Right lobe of liver (tissue), 4 donors: Measurements from ENCODE around the gene ATP13A3.

Experiments
- CTCF ChIP-seq, 4 donors: fragments of 200-600 bp in 3 of 4; fragments of 450-650 bp in 1 of 4; IDR thresholded peaks; one replicate each; pipeline versions ENCODE4 v1.5.1 to v1.8.0; 2016 to 2022; ENCODE audit warnings: antibody characterized with exemption in 4 of 4, mild to moderate bottlenecking in 2 of 4
- POLR2A ChIP-seq: fragments of 450-650 bp; IDR thresholded peaks from one replicate; pipeline ENCODE4 v1.6.1; 2017; ENCODE audit warnings: antibody characterized with exemption, mild to moderate bottlenecking
- donor health status: DM: no; HTN: no; CAD: no.
- donor health status: DM: no; HTN: no; CAD: no.
- donor health status: DM: no; HTN: yes; CAD: no.

- TF ChIP-seq CTCF (IDR thresholded peaks at IDR 0.05) (no peak), POLR2A (no peak)
Observed at GRCh38 chr3:194396539-194396858, 90.3 kb downstream of the ATP13A3 start.
